Measurements from ENCODE around the gene APCDD1.

Gene APCDD1

GRCh38 chr18:10465174-10465939 lies 10.9 kb downstream of the APCDD1 start:
- no peak for TF ChIP-seq CTCF (IDR thresholded peaks at IDR 0.05; ENCODE audit: borderline replicate concordance, control extremely low read depth, extremely low read depth, insufficient read depth, missing control alignments)
- in situ Hi-C loops (cut with MboI; ENCODE audit: low sequenced_read_pairs, unreplicated experiment) = no loop called here
- no peak for DNase-seq (ENCODE audit: low spot score)

- in situ Hi-C loops (cut with MboI; ENCODE audit: low sequenced_read_pairs, unreplicated experiment) = no loop called here
- no peak for DNase-seq (ENCODE audit: low spot score)
- TF ChIP-seq CTCF (IDR thresholded peaks at IDR 0.05; ENCODE audit: borderline replicate concordance, control extremely low read depth, extremely low read depth, insufficient read depth, missing control alignments) = no peak
Observed at GRCh38 chr18:10470429-10470828, 16.0 kb downstream of the APCDD1 start.

- in situ Hi-C loops (cut with MboI; ENCODE audit: low sequenced_read_pairs, unreplicated experiment) = no loop called here
- no peak for DNase-seq (ENCODE audit: low spot score)
- no peak for TF ChIP-seq CTCF (IDR thresholded peaks at IDR 0.05; ENCODE audit: borderline replicate concordance, control extremely low read depth, extremely low read depth, insufficient read depth, missing control alignments)
Observed at GRCh38 chr18:10471574-10471973, 17.1 kb downstream of the APCDD1 start.

- no peak for TF ChIP-seq CTCF (IDR thresholded peaks at IDR 0.05; ENCODE audit: borderline replicate concordance, control extremely low read depth, extremely low read depth, insufficient read depth, missing control alignments)
- DNase-seq (ENCODE audit: low spot score) = no peak
- in situ Hi-C loops (cut with MboI; ENCODE audit: low sequenced_read_pairs, unreplicated experiment) = no loop called here
Observed at GRCh38 chr18:10473132-10473531, 18.7 kb downstream of the APCDD1 start.

GRCh38 chr18:10474309-10474708 lies 19.9 kb downstream of the APCDD1 start:
- in situ Hi-C loops (cut with MboI; ENCODE audit: low sequenced_read_pairs, unreplicated experiment) = no loop called here
- TF ChIP-seq CTCF (IDR thresholded peaks at IDR 0.05; ENCODE audit: borderline replicate concordance, control extremely low read depth, extremely low read depth, insufficient read depth, missing control alignments) = no peak

GRCh38 chr18:10475276-10475653 lies 20.8 kb downstream of the APCDD1 start:
- in situ Hi-C loops (cut with MboI; ENCODE audit: low sequenced_read_pairs, unreplicated experiment) = no loop called here
- DNase-seq (ENCODE audit: low spot score) = no peak
- TF ChIP-seq CTCF (IDR thresholded peaks at IDR 0.05; ENCODE audit: borderline replicate concordance, control extremely low read depth, extremely low read depth, insufficient read depth, missing control alignments) = no peak

More at GRCh38 chr18:10474309-10474708, 19.9 kb downstream of the APCDD1 start:
- DNase-seq (ENCODE audit: low spot score) = no peak

Data from GM13976 (cell line).